ENCODE results near the gene SYT17.

DNA sequence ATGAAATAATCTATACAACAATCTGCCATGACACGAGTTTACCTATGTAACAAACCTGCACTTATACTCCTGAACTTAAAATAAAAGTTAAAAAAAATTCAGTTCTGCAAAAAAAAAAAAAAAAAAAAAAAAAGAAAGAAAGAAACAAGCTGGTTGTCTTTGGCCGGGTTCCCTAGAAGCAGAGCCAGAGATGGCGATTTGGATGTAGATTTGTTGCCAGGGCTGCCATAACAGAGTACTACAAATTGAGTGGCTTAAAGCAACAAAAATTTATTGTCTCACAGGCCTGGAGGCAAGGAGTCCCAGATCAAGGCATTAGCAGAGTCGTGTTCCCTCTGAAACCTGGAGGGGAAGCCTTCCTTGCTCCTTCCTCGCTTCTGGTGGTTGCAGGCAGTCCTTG is 20.4 kb downstream of the SYT17 start:
- TF ChIP-seq, protein P1, sequence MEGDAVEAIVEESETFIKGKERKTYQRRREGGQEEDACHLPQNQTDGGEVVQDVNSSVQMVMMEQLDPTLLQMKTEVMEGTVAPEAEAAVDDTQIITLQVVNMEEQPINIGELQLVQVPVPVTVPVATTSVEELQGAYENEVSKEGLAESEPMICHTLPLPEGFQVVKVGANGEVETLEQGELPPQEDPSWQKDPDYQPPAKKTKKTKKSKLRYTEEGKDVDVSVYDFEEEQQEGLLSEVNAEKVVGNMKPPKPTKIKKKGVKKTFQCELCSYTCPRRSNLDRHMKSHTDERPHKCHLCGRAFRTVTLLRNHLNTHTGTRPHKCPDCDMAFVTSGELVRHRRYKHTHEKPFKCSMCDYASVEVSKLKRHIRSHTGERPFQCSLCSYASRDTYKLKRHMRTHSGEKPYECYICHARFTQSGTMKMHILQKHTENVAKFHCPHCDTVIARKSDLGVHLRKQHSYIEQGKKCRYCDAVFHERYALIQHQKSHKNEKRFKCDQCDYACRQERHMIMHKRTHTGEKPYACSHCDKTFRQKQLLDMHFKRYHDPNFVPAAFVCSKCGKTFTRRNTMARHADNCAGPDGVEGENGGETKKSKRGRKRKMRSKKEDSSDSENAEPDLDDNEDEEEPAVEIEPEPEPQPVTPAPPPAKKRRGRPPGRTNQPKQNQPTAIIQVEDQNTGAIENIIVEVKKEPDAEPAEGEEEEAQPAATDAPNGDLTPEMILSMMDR (IDR thresholded peaks at IDR 0.05), result no peak
- TF ChIP-seq HEYL (CRISPR knock-in tag; IDR thresholded peaks at IDR 0.05), result no peak
- TF ChIP-seq POLR2A (IDR thresholded peaks at IDR 0.05; ENCODE audit: low read length), result no peak
- TF ChIP-seq RAD21 (conservative IDR thresholded peaks at IDR 0.05 in 1 of 2, IDR thresholded peaks at IDR 0.05 in 1 of 2), result no peak
- no peak for TF ChIP-seq CBX8 (IDR thresholded peaks at IDR 0.05)
- TF ChIP-seq, protein P2, sequence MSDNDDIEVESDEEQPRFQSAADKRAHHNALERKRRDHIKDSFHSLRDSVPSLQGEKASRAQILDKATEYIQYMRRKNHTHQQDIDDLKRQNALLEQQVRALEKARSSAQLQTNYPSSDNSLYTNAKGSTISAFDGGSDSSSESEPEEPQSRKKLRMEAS (IDR thresholded peaks at IDR 0.05), result no peak
- TF ChIP-seq MYC (IDR thresholded peaks at IDR 0.05; ENCODE audit: borderline replicate concordance, low read length), result no peak
- no peak for TF ChIP-seq EP300 (IDR thresholded peaks at IDR 0.05)
- TF ChIP-seq CHD4 (IDR thresholded peaks at IDR 0.05; ENCODE audit: borderline replicate concordance), result no peak
- TF ChIP-seq MAFK (IDR thresholded peaks at IDR 0.05; ENCODE audit: partially characterized antibody), result no peak
- TF ChIP-seq, protein P3, sequence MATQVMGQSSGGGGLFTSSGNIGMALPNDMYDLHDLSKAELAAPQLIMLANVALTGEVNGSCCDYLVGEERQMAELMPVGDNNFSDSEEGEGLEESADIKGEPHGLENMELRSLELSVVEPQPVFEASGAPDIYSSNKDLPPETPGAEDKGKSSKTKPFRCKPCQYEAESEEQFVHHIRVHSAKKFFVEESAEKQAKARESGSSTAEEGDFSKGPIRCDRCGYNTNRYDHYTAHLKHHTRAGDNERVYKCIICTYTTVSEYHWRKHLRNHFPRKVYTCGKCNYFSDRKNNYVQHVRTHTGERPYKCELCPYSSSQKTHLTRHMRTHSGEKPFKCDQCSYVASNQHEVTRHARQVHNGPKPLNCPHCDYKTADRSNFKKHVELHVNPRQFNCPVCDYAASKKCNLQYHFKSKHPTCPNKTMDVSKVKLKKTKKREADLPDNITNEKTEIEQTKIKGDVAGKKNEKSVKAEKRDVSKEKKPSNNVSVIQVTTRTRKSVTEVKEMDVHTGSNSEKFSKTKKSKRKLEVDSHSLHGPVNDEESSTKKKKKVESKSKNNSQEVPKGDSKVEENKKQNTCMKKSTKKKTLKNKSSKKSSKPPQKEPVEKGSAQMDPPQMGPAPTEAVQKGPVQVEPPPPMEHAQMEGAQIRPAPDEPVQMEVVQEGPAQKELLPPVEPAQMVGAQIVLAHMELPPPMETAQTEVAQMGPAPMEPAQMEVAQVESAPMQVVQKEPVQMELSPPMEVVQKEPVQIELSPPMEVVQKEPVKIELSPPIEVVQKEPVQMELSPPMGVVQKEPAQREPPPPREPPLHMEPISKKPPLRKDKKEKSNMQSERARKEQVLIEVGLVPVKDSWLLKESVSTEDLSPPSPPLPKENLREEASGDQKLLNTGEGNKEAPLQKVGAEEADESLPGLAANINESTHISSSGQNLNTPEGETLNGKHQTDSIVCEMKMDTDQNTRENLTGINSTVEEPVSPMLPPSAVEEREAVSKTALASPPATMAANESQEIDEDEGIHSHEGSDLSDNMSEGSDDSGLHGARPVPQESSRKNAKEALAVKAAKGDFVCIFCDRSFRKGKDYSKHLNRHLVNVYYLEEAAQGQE (IDR thresholded peaks at IDR 0.05), result no peak

All from A549 (cell line).